HCT116 (cell line): ENCODE results near the gene CERK. TPM values are rescaled to one million over a fixed set of nuclear protein-coding genes. Genes with fewer than 3 reads are reported as not detected.

ENCODE experiments used
- ATAC-seq: fragments of 200-7000 bp; cut with Tn5 transposase; 2 replicates; pipeline ENCODE4 v1.9.1; 2020; ENCODE audit warnings: mild to moderate bottlenecking, moderate library complexity
- BruUV-seq: library from RNA; stranded (reverse); fragments of 400-500 nt; replicated peaks from 2 replicates; lab custom pipeline; 2021; lab: Mats Ljungman, UMichigan
- CTCF ChIA-PET: fragments of 300-600 bp; sonication (Branson Sonifier 250); formaldehyde crosslinking; loops from one replicate; lab custom pipeline; 2021; ENCODE audit warnings: antibody characterized with exemption; lab: Charles Lee
- POLR2A ChIA-PET: fragments of 300-600, 350-600 bp; sonication (Branson Sonifier 250); formaldehyde crosslinking; loops from one replicate; lab custom pipeline; 2021; ENCODE audit warnings: antibody characterized with exemption; lab: Charles Lee
- RAD21 ChIA-PET, 2 experiments: fragments of 300-600 bp; sonication (Branson Sonifier 250); formaldehyde crosslinking; loops; one replicate each; lab custom pipeline; 2023; ENCODE audit warnings: low total read pairs in 2 of 2; ENCODE audit not compliant: uncharacterized antibody in 2 of 2, unreplicated experiment in 2 of 2, low non-redundant PET in 1 of 2; lab: Charles Lee
- DNase-seq: peaks from one replicate; pipeline ENCODE4 v3.0.0-alpha.2; 2010; ENCODE audit warnings: low read depth, low spot score
- H2AFZ ChIP-seq: fragments of 200-600 bp; shearing (Covaris generic), sonication (generic); 2 replicates; pipeline ENCODE4 v1.6.1; 2017; ENCODE audit warnings: low read depth, mixed run types, mixed read lengths, antibody characterized with exemption, low read length; ENCODE audit not compliant: poor library complexity, severe bottlenecking
- H3K27ac ChIP-seq: 2 replicates; pipeline ENCODE4 v1.5.1; 2012; ENCODE audit warnings: low read depth, low read length
- H3K27me3 ChIP-seq: fragments of 200-600 bp; sonication (generic); 2 replicates; pipeline ENCODE4 v1.6.1; 2016; ENCODE audit warnings: mixed run types, low read length, mixed read lengths; ENCODE audit not compliant: insufficient read depth
- H3K36me3 ChIP-seq, 2 experiments: fragments of 200-500 bp in 1 of 2; fragments of 200-600 bp in 1 of 2; sonication (Bioruptor generic) in 1 of 2; sonication (generic) in 1 of 2; 2 replicates each; pipeline versions ENCODE4 v1.5.1 to v1.6.1; 2014 to 2016; ENCODE audit warnings: low read length in 2 of 2, inconsistent platforms in 1 of 2, mixed read lengths in 1 of 2, mixed run types in 1 of 2; ENCODE audit not compliant: insufficient read depth in 2 of 2, control insufficient read depth in 1 of 2
- H3K4me1 ChIP-seq, 2 experiments: fragments of 200-600 bp in 1 of 2; sonication (generic) in 1 of 2; 2 replicates each; pipeline versions ENCODE4 v1.5.1 to v1.6.1; 2012 to 2017; ENCODE audit warnings: low read length in 2 of 2, inconsistent platforms in 1 of 2, mild to moderate bottlenecking in 1 of 2, mixed read lengths in 1 of 2, mixed run types in 1 of 2, moderate library complexity in 1 of 2; ENCODE audit not compliant: insufficient read depth in 2 of 2, control insufficient read depth in 1 of 2
- H3K4me2 ChIP-seq: fragments of 200-600 bp; sonication (generic); 2 replicates; pipeline ENCODE4 v1.6.1; 2017; ENCODE audit warnings: mixed run types, low read length, mixed read lengths
- H3K4me3 ChIP-seq, 2 experiments: fragments of 200-600 bp in 1 of 2; sonication (generic) in 1 of 2; replicated peaks in 1 of 2; 2 replicates each; pipeline ENCODE4 v1.5.1; 2011 to 2016; ENCODE audit warnings: low read length in 2 of 2, control low read depth in 1 of 2, low read depth in 1 of 2, mild to moderate bottlenecking in 1 of 2, mixed read lengths in 1 of 2, mixed run types in 1 of 2
- H3K79me2 ChIP-seq: fragments of 200-600 bp; sonication (generic); 2 replicates; pipeline ENCODE4 v1.6.1; 2017; ENCODE audit warnings: mild to moderate bottlenecking, mixed run types, low read length, moderate library complexity, mixed read lengths; ENCODE audit not compliant: insufficient read depth
- H3K9ac ChIP-seq: fragments of 200-600 bp; sonication (generic); 2 replicates; pipeline ENCODE4 v1.6.1; 2016; ENCODE audit warnings: low read length, mixed read lengths
- H3K9me2 ChIP-seq: fragments of 200-600 bp; sonication (generic), shearing (Covaris generic); 2 replicates; pipeline ENCODE4 v1.6.1; 2017; ENCODE audit warnings: mixed run types, mild to moderate bottlenecking, moderate library complexity; ENCODE audit not compliant: insufficient read depth
- H3K9me3 ChIP-seq, 2 experiments: fragments of 200-500 bp in 1 of 2; fragments of 200-600 bp in 1 of 2; sonication (Bioruptor generic) in 1 of 2; sonication (generic) in 1 of 2; 2 replicates each; pipeline ENCODE4 v1.6.1; 2014 to 2017; ENCODE audit warnings: low read length in 2 of 2, mixed read lengths in 2 of 2, inconsistent platforms in 1 of 2, low read depth in 1 of 2, mild to moderate bottlenecking in 1 of 2, mixed run types in 1 of 2, moderate library complexity in 1 of 2; ENCODE audit not compliant: control insufficient read depth in 1 of 2, insufficient read depth in 1 of 2
- H4K20me1 ChIP-seq: fragments of 200-600 bp; sonication (generic), shearing (Covaris generic); 2 replicates; pipeline ENCODE4 v1.6.1; 2017; ENCODE audit warnings: mixed run types, mild to moderate bottlenecking, moderate library complexity; ENCODE audit not compliant: insufficient read depth
- CEBPB ChIP-seq: IDR thresholded peaks from 2 replicates; pipeline ENCODE4 v1.6.1; 2012; ENCODE audit warnings: low read depth
- CTCF ChIP-seq, 3 experiments: fragments of 200-600 bp in 1 of 3; sonication (generic) in 1 of 3; IDR thresholded peaks in 2 of 3; conservative IDR thresholded peaks in 1 of 3; 2 replicates each; pipeline ENCODE4 v1.5.1; 2012 to 2017; ENCODE audit warnings: low read depth in 2 of 3, low read length in 2 of 3, antibody characterized with exemption in 1 of 3, borderline replicate concordance in 1 of 3, control low read depth in 1 of 3, mild to moderate bottlenecking in 1 of 3, mixed read lengths in 1 of 3, mixed run types in 1 of 3, moderate library complexity in 1 of 3; ENCODE audit not compliant: insufficient read depth in 1 of 3
- EGR1 ChIP-seq: IDR thresholded peaks from 2 replicates; pipeline ENCODE4 v1.6.1; 2012; ENCODE audit warnings: low read depth
- EZH2 ChIP-seq: fragments of 200-600 bp; sonication (generic); IDR thresholded peaks from 2 replicates; pipeline ENCODE4 v1.6.1; 2017; ENCODE audit warnings: antibody characterized with exemption, mixed run types
- EZH2phosphoT487 ChIP-seq: fragments of 200-600 bp; IDR thresholded peaks from 2 replicates; pipeline ENCODE4 v1.6.1; 2018; ENCODE audit warnings: antibody characterized with exemption, borderline replicate concordance
- POLR2A ChIP-seq: IDR thresholded peaks from 2 replicates; pipeline ENCODE4 v1.7.0; 2011; ENCODE audit warnings: borderline replicate concordance; ENCODE audit not compliant: insufficient read depth, insufficient read length; ENCODE audit errors: extremely low read depth
- RAD21 ChIP-seq: IDR thresholded peaks from 2 replicates; pipeline ENCODE4 v1.6.1; 2012; ENCODE audit warnings: low read depth, mild to moderate bottlenecking
- REST ChIP-seq: IDR thresholded peaks from 2 replicates; pipeline ENCODE4 v1.6.1; 2012; ENCODE audit warnings: low read depth
- SIN3A ChIP-seq: IDR thresholded peaks from 2 replicates; pipeline ENCODE4 v1.6.1; 2012; ENCODE audit warnings: low read depth
- SP1 ChIP-seq: IDR thresholded peaks from 2 replicates; pipeline ENCODE4 v1.6.1; 2012; ENCODE audit warnings: low read depth
- SRF ChIP-seq: IDR thresholded peaks from 2 replicates; pipeline ENCODE4 v1.6.1; 2012; ENCODE audit warnings: low read depth
- TCF7L2 ChIP-seq: IDR thresholded peaks from 2 replicates; pipeline ENCODE4 v1.7.0; 2011; ENCODE audit warnings: borderline replicate concordance, inconsistent platforms; ENCODE audit not compliant: insufficient read depth, insufficient read length; ENCODE audit errors: extremely low read depth
- YY1 ChIP-seq: IDR thresholded peaks from 2 replicates; pipeline ENCODE4 v1.6.1; 2011; ENCODE audit warnings: low read length, low read depth, moderate library complexity, mild to moderate bottlenecking; ENCODE audit not compliant: insufficient replicate concordance; ENCODE audit errors: extremely low read depth
- ZBTB33 ChIP-seq: IDR thresholded peaks from 2 replicates; pipeline ENCODE4 v1.6.1; 2011; ENCODE audit warnings: mild to moderate bottlenecking, low read length, moderate library complexity; ENCODE audit not compliant: insufficient replicate concordance; ENCODE audit errors: extremely low read depth
- ZFX ChIP-seq: fragments of 450-650 bp; IDR thresholded peaks from 2 replicates; pipeline ENCODE4 v1.6.1; 2017
- ZNF274 ChIP-seq: fragments of 200-500 bp; sonication (Bioruptor generic); IDR thresholded peaks from 2 replicates; pipeline ENCODE4 v1.6.1; 2014; ENCODE audit warnings: mild to moderate bottlenecking, low read depth, low read length, inconsistent platforms
- intact Hi-C: fragments of 100-400 bp; cut with micrococcal nuclease; formaldehyde crosslinking; loops from 2 replicates; pipeline ENCODE4 v1.10.0; 2022
- total RNA-seq: library from RNA; stranded (reverse); gene quantifications from one replicate; pipeline ENCODE4 v1.2.1, GENCODE V29; 2021; ENCODE audit not compliant: unreplicated experiment
- TF ChIP-seq, protein P1 (sequence below): IDR thresholded peaks from 2 replicates; pipeline ENCODE4 v1.6.1; 2012
- TF ChIP-seq, protein P2 (sequence below): IDR thresholded peaks from 2 replicates; pipeline ENCODE4 v1.6.1; 2012

The CERK gene
- total RNA-seq, 1 experiment from 2014 or later, result 35.0 TPM

DNA sequence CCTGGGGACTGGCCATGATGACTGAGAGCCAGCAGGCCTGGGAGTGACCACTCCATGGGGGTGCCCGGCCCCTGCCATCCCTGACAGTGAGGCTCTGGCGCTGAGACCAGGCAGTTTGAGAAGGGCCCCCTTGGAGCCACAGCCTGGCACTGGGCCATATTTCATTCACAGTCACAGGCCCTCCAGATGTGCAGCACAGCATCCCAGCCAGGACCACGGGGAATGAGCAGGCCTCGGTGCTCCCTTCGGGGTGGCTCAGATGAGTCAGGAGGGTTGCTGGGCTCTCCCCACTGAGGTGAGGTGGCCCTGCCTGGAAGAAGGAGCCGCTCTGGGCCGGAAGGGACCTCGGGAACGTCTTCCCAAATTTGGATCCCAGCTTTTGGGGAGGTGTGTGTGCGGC is 64.8 kb downstream of the CERK start:
- no peaks in the 10 kb centered on the region for H3K36me3 ChIP-seq
- no peak for DNase-seq
- H3K27me3 ChIP-seq, result no peaks in the 10 kb centered on the region
- H3K4me2 ChIP-seq, result no peak overlapping the region
- POLR2A ChIA-PET, result no interaction called here
- no peak overlapping the region for H3K9ac ChIP-seq
- no peak overlapping the region for H3K4me3 ChIP-seq
- no peak overlapping the region for H2AFZ ChIP-seq
- CTCF ChIA-PET, result no interaction called here
- no peaks in the 10 kb centered on the region for H3K9me2 ChIP-seq
- no peaks in the 10 kb centered on the region for H3K9me3 ChIP-seq
- TF ChIP-seq ZNF274 (no peak), EZH2 (no peak), EGR1 (no peak), EZH2phosphoT487 (no peak), SP1 (no peak), ZBTB33 (no peak), YY1 (no peak), ZFX (no peak), POLR2A (no peak), RAD21 (no peak), REST (no peak), CEBPB (no peak), TCF7L2 (no peak), CTCF (IDR thresholded peaks at IDR 0.05 in 2 of 3, conservative IDR thresholded peaks at IDR 0.05 in 1 of 3; ENCODE audit: borderline replicate concordance in 1 of 3, insufficient read depth in 1 of 3, low read depth in 2 of 3, low read length in 2 of 3) (no peak), SRF (no peak), SIN3A (no peak)
- TF ChIP-seq, protein P1, sequence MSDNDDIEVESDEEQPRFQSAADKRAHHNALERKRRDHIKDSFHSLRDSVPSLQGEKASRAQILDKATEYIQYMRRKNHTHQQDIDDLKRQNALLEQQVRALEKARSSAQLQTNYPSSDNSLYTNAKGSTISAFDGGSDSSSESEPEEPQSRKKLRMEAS, result no peak
- TF ChIP-seq, protein P2, sequence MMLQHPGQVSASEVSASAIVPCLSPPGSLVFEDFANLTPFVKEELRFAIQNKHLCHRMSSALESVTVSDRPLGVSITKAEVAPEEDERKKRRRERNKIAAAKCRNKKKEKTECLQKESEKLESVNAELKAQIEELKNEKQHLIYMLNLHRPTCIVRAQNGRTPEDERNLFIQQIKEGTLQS, result no peak
- TF ChIP-seq, all 23 proteins: peak for 0
- H3K27ac ChIP-seq, result no peak overlapping the region
- no peak for ATAC-seq
- intact Hi-C loops, result no loop called here
- BruUV-seq, result no TSS peak
- no peaks in the 10 kb centered on the region for H3K4me1 ChIP-seq
- no peaks in the 10 kb centered on the region for H4K20me1 ChIP-seq
- no peaks in the 10 kb centered on the region for H3K79me2 ChIP-seq
- RAD21 ChIA-PET, result no interaction called here
